IMR-90 (cell line): ENCODE measurements around the gene MYCBPAP.

ENCODE experiments used
- CEBPB ChIP-seq: IDR thresholded peaks from 2 replicates; pipeline ENCODE4 v1.6.1; 2012; ENCODE audit warnings: low read depth, low read length, improper control_type of control experiment
- FOS ChIP-seq: fragments of 150-350 bp; IDR thresholded peaks from 2 replicates; pipeline ENCODE4 v1.6.1; 2016; ENCODE audit warnings: low read depth, low read length
- POLR2A ChIP-seq: IDR thresholded peaks from 2 replicates; pipeline ENCODE4 v1.6.1; 2012; ENCODE audit warnings: mild to moderate bottlenecking, low read depth, low read length
- SMC3 ChIP-seq: fragments of 150-350 bp; IDR thresholded peaks from 2 replicates; pipeline ENCODE4 v1.6.1; 2016; ENCODE audit warnings: low read depth, mild to moderate bottlenecking, antibody characterized with exemption, low read length, moderate library complexity
- TF ChIP-seq, protein P1 (sequence below): conservative IDR thresholded peaks from 2 replicates; pipeline ENCODE4 v1.5.1; 2012; ENCODE audit warnings: mild to moderate bottlenecking, low read depth, low read length, improper control_type of control experiment

DNA sequence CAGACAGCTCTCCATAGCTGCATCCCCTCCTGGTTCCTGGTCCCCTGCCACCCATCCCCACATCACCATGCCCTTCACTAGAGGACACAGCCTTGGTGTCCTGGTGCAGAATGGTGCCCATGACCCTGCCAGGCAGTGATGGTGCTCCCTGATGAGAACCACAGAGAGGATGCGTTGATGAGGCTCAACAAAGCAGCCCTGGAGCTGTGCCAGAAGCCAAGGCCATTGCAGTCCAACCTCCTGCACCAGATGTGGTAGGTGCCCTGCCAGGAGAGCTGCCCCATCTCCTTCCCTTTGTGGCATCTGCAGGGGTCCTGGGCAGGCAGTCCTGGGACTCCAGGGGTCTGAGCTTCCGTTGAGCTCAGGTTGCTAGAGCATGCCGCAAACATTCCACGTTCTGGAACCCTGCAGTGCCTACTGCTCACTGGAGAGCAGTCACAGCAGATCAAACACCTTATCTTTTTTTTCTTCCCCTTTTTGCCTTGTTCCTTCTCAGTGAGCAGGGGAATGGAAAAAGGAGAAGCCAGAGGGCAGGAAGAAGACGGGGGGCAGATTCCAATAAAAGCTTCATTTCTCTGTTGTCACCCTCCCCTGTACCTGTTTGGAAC is 19.0 kb downstream of the MYCBPAP start:
- TF ChIP-seq, protein P1, sequence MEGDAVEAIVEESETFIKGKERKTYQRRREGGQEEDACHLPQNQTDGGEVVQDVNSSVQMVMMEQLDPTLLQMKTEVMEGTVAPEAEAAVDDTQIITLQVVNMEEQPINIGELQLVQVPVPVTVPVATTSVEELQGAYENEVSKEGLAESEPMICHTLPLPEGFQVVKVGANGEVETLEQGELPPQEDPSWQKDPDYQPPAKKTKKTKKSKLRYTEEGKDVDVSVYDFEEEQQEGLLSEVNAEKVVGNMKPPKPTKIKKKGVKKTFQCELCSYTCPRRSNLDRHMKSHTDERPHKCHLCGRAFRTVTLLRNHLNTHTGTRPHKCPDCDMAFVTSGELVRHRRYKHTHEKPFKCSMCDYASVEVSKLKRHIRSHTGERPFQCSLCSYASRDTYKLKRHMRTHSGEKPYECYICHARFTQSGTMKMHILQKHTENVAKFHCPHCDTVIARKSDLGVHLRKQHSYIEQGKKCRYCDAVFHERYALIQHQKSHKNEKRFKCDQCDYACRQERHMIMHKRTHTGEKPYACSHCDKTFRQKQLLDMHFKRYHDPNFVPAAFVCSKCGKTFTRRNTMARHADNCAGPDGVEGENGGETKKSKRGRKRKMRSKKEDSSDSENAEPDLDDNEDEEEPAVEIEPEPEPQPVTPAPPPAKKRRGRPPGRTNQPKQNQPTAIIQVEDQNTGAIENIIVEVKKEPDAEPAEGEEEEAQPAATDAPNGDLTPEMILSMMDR: no peak
- TF ChIP-seq POLR2A (no peak), CEBPB (no peak), SMC3 (no peak), FOS (no peak)
